Measurements from ENCODE around the gene FRAT2. TPM values are rescaled to one million over a fixed set of nuclear protein-coding genes. Genes with fewer than 3 reads are reported as not detected.

The FRAT2 gene
- total RNA-seq, 3 donors from 2014 or later: 12.2 to 24.1 (median 15.4) TPM

DNA sequence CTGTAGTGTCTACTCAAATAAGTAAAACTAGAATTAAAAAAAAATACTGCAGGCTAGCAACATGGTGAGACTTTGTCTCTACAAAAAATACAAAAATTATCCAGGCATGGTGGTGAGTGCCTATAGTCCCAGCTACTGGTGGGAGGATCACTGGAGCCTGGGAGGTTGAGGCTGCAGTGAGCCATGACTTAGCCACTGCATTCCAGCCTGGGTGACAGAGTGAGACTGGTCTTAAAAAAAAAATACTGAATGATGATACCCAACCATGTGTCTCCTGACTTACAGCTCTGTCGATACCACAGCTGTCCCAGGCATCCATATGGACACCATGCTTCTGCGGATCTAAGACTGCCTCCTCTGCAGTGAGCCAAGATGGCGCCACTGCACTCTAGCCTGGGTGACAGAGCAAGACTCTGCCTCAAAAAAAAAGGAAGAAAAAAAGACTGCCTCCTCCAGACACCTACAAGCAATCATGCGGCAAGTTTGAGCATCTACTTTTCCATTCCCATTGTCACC is 23.4 kb downstream of the FRAT2 start:
- Histone ChIP-seq H3K27ac (no peak overlapping the region), H3K36me3 (no peaks in the 10 kb centered on the region), H3K4me3 (no peak overlapping the region), H3K27me3 (no peaks in the 10 kb centered on the region), H3K4me1 (no peaks in the 10 kb centered on the region), H3K9me3 (no peaks in the 10 kb centered on the region)
- intact Hi-C loops (cut with DNase I; ENCODE audit: low total_unique reads): no loop called here
- DNase-seq (ENCODE audit: low spot score in 2 of 2): no peak
- TF ChIP-seq POLR2A (IDR thresholded peaks at IDR 0.05) (no peak), POLR2AphosphoS5 (IDR thresholded peaks at IDR 0.05) (no peak)
- TF ChIP-seq, protein P1, sequence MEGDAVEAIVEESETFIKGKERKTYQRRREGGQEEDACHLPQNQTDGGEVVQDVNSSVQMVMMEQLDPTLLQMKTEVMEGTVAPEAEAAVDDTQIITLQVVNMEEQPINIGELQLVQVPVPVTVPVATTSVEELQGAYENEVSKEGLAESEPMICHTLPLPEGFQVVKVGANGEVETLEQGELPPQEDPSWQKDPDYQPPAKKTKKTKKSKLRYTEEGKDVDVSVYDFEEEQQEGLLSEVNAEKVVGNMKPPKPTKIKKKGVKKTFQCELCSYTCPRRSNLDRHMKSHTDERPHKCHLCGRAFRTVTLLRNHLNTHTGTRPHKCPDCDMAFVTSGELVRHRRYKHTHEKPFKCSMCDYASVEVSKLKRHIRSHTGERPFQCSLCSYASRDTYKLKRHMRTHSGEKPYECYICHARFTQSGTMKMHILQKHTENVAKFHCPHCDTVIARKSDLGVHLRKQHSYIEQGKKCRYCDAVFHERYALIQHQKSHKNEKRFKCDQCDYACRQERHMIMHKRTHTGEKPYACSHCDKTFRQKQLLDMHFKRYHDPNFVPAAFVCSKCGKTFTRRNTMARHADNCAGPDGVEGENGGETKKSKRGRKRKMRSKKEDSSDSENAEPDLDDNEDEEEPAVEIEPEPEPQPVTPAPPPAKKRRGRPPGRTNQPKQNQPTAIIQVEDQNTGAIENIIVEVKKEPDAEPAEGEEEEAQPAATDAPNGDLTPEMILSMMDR (IDR thresholded peaks at IDR 0.05): no peak

DNA sequence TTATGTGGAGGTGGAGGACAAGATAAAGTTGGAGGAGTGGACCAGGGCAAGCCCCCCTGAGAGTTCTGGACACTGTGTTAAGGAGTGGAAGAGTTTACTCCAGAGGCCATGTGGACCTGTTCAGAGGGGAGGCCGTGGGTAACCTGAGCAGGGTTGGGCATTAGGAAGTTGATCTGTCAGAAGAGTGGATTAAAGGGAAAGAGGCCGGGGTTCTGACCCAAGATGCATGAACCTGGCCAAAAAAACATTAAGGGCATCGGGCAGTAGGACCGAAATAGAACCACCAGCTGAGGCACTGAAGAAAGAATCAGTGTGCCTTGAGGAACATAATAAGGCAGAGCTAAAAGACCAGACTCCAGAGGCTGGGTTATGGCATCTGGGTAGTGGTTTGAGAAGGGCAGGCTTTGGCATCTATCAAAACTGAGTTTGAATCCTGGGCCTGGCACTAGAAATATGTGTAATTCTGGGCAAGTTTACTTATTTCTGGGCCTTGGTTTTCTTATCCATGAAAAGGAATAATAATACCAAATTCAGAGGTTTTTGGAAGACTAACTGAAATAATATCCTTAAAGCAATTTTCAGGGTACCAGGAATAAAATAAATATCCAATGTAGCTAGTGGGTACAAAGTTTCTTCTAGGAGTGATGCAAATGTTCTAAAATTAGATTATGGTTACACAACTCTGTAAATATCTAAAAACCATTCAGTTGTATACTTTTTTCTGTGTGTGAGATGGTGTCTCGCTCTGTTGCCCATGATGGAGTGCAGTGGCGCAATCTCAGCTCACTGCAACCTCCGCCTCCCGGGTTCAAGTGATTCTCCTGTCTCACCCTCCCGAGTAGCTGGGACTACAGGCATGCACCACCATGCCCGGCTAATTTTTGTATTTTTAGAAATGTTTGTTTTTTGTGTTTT is 26.4 kb downstream of the FRAT2 start:
- TF ChIP-seq POLR2AphosphoS5 (IDR thresholded peaks at IDR 0.05) (no peak), POLR2A (IDR thresholded peaks at IDR 0.05) (no peak)
- TF ChIP-seq, protein P1 (IDR thresholded peaks at IDR 0.05): no peak
- Histone ChIP-seq H3K4me1 (no peaks in the 10 kb centered on the region), H3K4me3 (no peak overlapping the region), H3K27ac (no peak overlapping the region), H3K9me3 (no peaks in the 10 kb centered on the region), H3K27me3 (no peaks in the 10 kb centered on the region), H3K36me3 (no peaks in the 10 kb centered on the region)
- no peak for DNase-seq (ENCODE audit: low spot score in 2 of 2)
- intact Hi-C loops (cut with DNase I; ENCODE audit: low total_unique reads): no loop called here

GRCh38 chr10:97307441-97307840 is 27.1 kb downstream of the FRAT2 start:
- TF ChIP-seq POLR2AphosphoS5 (IDR thresholded peaks at IDR 0.05) (no peak), POLR2A (IDR thresholded peaks at IDR 0.05) (no peak)
- TF ChIP-seq, protein P1 (IDR thresholded peaks at IDR 0.05): no peak
- H3K4me1 ChIP-seq: no peaks in the 10 kb centered on the region
- intact Hi-C loops (cut with DNase I; ENCODE audit: low total_unique reads): no loop called here

DNA sequence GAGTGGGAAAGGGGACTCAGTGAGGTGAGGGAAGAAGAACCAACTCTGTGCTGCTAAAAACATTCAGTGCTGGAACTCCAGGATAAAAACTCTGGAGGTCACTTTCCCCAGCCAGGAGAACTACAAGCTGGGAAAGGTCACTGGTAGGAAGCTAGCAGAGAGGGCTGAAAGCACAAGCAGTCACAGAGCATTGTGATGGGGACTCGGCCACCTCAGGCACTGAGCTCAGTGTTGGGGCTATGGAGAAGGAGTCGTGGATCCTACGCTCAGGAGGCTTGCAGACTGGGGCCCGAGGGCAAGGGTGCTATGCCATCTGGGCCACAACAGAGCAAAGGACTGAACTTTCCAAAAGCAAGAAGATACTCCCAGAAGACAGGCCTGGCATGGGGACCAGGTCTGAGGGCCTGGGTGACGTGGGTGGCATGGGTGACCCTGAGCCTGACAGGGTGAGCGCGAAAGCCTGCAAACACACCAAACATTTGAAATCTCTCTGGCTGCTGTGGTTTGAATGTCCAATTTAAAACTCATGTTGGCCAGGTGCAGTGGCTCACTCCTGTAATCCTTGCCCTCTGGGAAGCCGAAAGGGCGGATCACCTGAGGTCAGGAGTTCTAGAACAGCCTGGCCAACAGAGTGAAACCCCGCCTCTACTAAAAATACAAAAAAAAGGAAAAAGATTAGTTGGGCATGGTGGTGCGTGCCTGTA is 32.3 kb downstream of the FRAT2 start:
- intact Hi-C loops (cut with DNase I; ENCODE audit: low total_unique reads): no loop called here
- H3K4me1 ChIP-seq: no peaks in the 10 kb centered on the region
- no peak for DNase-seq (ENCODE audit: low spot score in 2 of 2)
- H3K9me3 ChIP-seq: no peaks in the 10 kb centered on the region
- H3K27ac ChIP-seq: no peak overlapping the region
- TF ChIP-seq POLR2AphosphoS5 (IDR thresholded peaks at IDR 0.05): no peak
- TF ChIP-seq, protein P1 (IDR thresholded peaks at IDR 0.05): no peak
- TF ChIP-seq POLR2A (IDR thresholded peaks at IDR 0.05): no peak
- no peak overlapping the region for H3K4me3 ChIP-seq
- no peaks in the 10 kb centered on the region for H3K36me3 ChIP-seq
- no peaks in the 10 kb centered on the region for H3K27me3 ChIP-seq

More at GRCh38 chr10:97307441-97307840, 27.1 kb downstream of the FRAT2 start:
- no peak for DNase-seq (ENCODE audit: low spot score in 2 of 2)
- Histone ChIP-seq H3K4me3 (no peak overlapping the region), H3K27me3 (no peaks in the 10 kb centered on the region), H3K9me3 (no peaks in the 10 kb centered on the region), H3K27ac (no peak overlapping the region), H3K36me3 (no peaks in the 10 kb centered on the region)

GRCh38 chr10:97300980-97301379 is 33.5 kb downstream of the FRAT2 start:
- DNase-seq (ENCODE audit: low spot score in 2 of 2): no peak
- Histone ChIP-seq H3K27ac (no peak overlapping the region), H3K27me3 (no peaks in the 10 kb centered on the region), H3K36me3 (no peaks in the 10 kb centered on the region), H3K4me3 (no peak overlapping the region), H3K4me1 (no peaks in the 10 kb centered on the region), H3K9me3 (no peaks in the 10 kb centered on the region)
- intact Hi-C loops (cut with DNase I; ENCODE audit: low total_unique reads): no loop called here
- TF ChIP-seq POLR2AphosphoS5 (IDR thresholded peaks at IDR 0.05): no peak
- TF ChIP-seq, protein P1 (IDR thresholded peaks at IDR 0.05): no peak

All from breast epithelium (tissue), 4 donors.